Neural crest cell (in vitro differentiated cells): ENCODE measurements around the gene PIK3R2. TPM values are rescaled to one million over a fixed set of nuclear protein-coding genes. Genes with fewer than 3 reads are reported as not detected.

ENCODE experiments used
- DNase-seq: peaks from one replicate; pipeline ENCODE4 v3.0.0; 2021; ENCODE audit warnings: low read depth, mixed read lengths, low spot score
- H3K27ac Mint-ChIP-seq: one replicate; pipeline ENCODE4 v1.8.0; 2021; ENCODE audit warnings: mild to moderate bottlenecking, mixed read lengths; ENCODE audit not compliant: unreplicated experiment
- H3K27me3 Mint-ChIP-seq: 2 replicates; pipeline ENCODE4 v1.8.0; 2021; ENCODE audit warnings: low read depth, mild to moderate bottlenecking, mixed read lengths
- H3K36me3 Mint-ChIP-seq: 2 replicates; pipeline ENCODE4 v1.8.0; 2021; ENCODE audit warnings: low read depth, mild to moderate bottlenecking, mixed read lengths
- H3K4me1 Mint-ChIP-seq: 2 replicates; pipeline ENCODE4 v1.8.0; 2021; ENCODE audit warnings: mixed read lengths
- H3K4me3 Mint-ChIP-seq: one replicate; pipeline ENCODE4 v1.8.0; 2021; ENCODE audit warnings: mild to moderate bottlenecking, mixed read lengths
- H3K9me3 Mint-ChIP-seq: 2 replicates; pipeline ENCODE4 v1.8.0; 2021; ENCODE audit warnings: mixed read lengths
- CTCF ChIP-seq: fragments of 200-600 bp; sonication (generic); conservative IDR thresholded peaks from 2 replicates; pipeline ENCODE4 v1.5.0; 2021; ENCODE audit warnings: antibody characterized with exemption, mild to moderate bottlenecking
- total RNA-seq: library from RNA; stranded (reverse); gene quantifications from 2 replicates; pipeline ENCODE4 v1.2.1, GENCODE V29; 2021

PIK3R2 gene
- total RNA-seq, 1 donor from 2014 or later, result 72.5 TPM

GRCh38 chr19:18126097-18126496, 26.9 kb upstream of the PIK3R2 start:
- Mint-ChIP-seq H3K4me1 (no peaks in the 10 kb centered on the region), H3K4me3 (no peak overlapping the region), H3K9me3 (no peaks in the 10 kb centered on the region), H3K27ac (no peak overlapping the region), H3K36me3 (no peaks in the 10 kb centered on the region), H3K27me3 (no peaks in the 10 kb centered on the region)
- no peak for TF ChIP-seq CTCF
- DNase-seq, result no peak

- peaks cover 4% of the 10 kb centered on the region for H3K36me3 Mint-ChIP-seq
- DNase-seq, result no peak
- H3K4me3 Mint-ChIP-seq, result no peak overlapping the region
These were observed 24.9 kb upstream of the PIK3R2 start for GRCh38 chr19:18128044-18128443.

DNA sequence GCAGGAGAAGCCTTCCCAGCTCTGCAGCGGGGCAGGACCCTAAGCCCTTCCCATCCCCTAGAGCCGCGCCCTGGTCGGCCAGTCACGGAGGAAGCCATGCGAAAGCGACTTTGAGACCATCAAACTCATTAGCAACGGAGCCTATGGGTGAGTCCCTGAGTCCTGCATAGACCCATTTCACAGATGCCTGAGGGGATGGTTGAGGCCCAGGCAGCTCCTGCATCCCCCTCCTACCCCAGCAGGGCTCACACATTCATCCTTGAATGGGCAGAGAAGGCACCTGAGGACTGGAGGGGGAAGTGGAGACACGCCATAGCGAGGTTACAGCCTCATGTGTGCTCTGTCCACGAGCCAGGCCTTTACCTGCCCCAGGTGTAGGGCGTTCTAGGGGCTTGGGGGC, 24.2 kb upstream of the PIK3R2 start:
- Mint-ChIP-seq H3K27me3 (no peaks in the 10 kb centered on the region), H3K9me3 (no peaks in the 10 kb centered on the region), H3K36me3 (peaks cover 4% of the 10 kb centered on the region), H3K4me1 (no peaks in the 10 kb centered on the region), H3K4me3 (no peak overlapping the region), H3K27ac (no peak overlapping the region)
- no peak for DNase-seq
- no peak for TF ChIP-seq CTCF

More at GRCh38 chr19:18128044-18128443, 24.9 kb upstream of the PIK3R2 start:
- H3K4me1 Mint-ChIP-seq, result no peaks in the 10 kb centered on the region
- no peak for TF ChIP-seq CTCF
- H3K27me3 Mint-ChIP-seq, result no peaks in the 10 kb centered on the region
- H3K27ac Mint-ChIP-seq, result no peak overlapping the region
- H3K9me3 Mint-ChIP-seq, result no peaks in the 10 kb centered on the region

GRCh38 chr19:18130523-18131242, 22.3 kb upstream of the PIK3R2 start:
- H3K9me3 Mint-ChIP-seq, result no peaks in the 10 kb centered on the region
- DNase-seq, result no peak
- H3K4me3 Mint-ChIP-seq, result no peak overlapping the region
- no peaks in the 10 kb centered on the region for H3K27me3 Mint-ChIP-seq
- H3K27ac Mint-ChIP-seq, result no peak overlapping the region
- H3K4me1 Mint-ChIP-seq, result no peaks in the 10 kb centered on the region
- H3K36me3 Mint-ChIP-seq, result peaks cover 4% of the 10 kb centered on the region
- TF ChIP-seq CTCF, result no peak

GRCh38 chr19:18131841-18132596, 20.9 kb upstream of the PIK3R2 start:
- no peak for TF ChIP-seq CTCF
- no peaks in the 10 kb centered on the region for H3K4me1 Mint-ChIP-seq
- H3K4me3 Mint-ChIP-seq, result no peak overlapping the region
- no peaks in the 10 kb centered on the region for H3K9me3 Mint-ChIP-seq
- H3K36me3 Mint-ChIP-seq, result peaks cover 4% of the 10 kb centered on the region
- peak; percentile 24 for DNase-seq
- H3K27me3 Mint-ChIP-seq, result no peaks in the 10 kb centered on the region
- H3K27ac Mint-ChIP-seq, result no peak overlapping the region
